GM12878 (cell line): ENCODE results near the gene AURKA.

ENCODE experiments used
- CTCF ChIP-seq, 3 experiments: IDR thresholded peaks in 2 of 3; conservative IDR thresholded peaks in 1 of 3; 2 replicates each; pipeline ENCODE4 v1.5.1; 2011; ENCODE audit warnings: low read depth in 3 of 3, low read length in 3 of 3, mild to moderate bottlenecking in 3 of 3, control low read depth in 2 of 3, moderate library complexity in 2 of 3, inconsistent platforms in 1 of 3, mixed read lengths in 1 of 3; ENCODE audit not compliant: control insufficient read depth in 2 of 3, insufficient read depth in 1 of 3; ENCODE audit errors: extremely low read depth in 1 of 3
- EP300 ChIP-seq, 2 experiments: fragments of 150-350 bp in 1 of 2; IDR thresholded peaks; 2 replicates each; pipeline ENCODE4 v1.6.1; 2011 to 2012; ENCODE audit warnings: low read depth in 2 of 2, low read length in 2 of 2, borderline replicate concordance in 1 of 2, improper control_type of control experiment in 1 of 2, inconsistent platforms in 1 of 2; ENCODE audit not compliant: control insufficient read depth in 1 of 2
- EZH2 ChIP-seq: IDR thresholded peaks from 2 replicates; pipeline ENCODE4 v1.6.1; 2012; ENCODE audit warnings: low read depth, mild to moderate bottlenecking, control low read depth, inconsistent platforms, low read length, borderline replicate concordance; ENCODE audit not compliant: control insufficient read depth
- JUND ChIP-seq: IDR thresholded peaks from 2 replicates; pipeline ENCODE4 v1.6.1; 2012; ENCODE audit warnings: low read depth, mild to moderate bottlenecking, low read length, improper control_type of control experiment, moderate library complexity
- POLR2AphosphoS5 ChIP-seq: IDR thresholded peaks from 2 replicates; pipeline ENCODE4 v1.6.1; 2011; ENCODE audit warnings: mild to moderate bottlenecking, low read length, inconsistent platforms
- TBL1XR1 ChIP-seq: IDR thresholded peaks from 2 replicates; pipeline ENCODE4 v1.6.1; 2012; ENCODE audit warnings: low read depth, low read length, improper control_type of control experiment
- ZSCAN29 ChIP-seq: fragments of 450-650 bp; IDR thresholded peaks from 2 replicates; pipeline ENCODE4 v1.6.1; 2017; ENCODE audit warnings: mild to moderate bottlenecking, moderate library complexity
- TF ChIP-seq, protein P1 (sequence below): fragments of 450-650 bp; formaldehyde crosslinking; IDR thresholded peaks from 2 replicates; pipeline ENCODE4 v1.5.0; 2022; ENCODE audit warnings: mild to moderate bottlenecking, missing genetic modification characterization

DNA sequence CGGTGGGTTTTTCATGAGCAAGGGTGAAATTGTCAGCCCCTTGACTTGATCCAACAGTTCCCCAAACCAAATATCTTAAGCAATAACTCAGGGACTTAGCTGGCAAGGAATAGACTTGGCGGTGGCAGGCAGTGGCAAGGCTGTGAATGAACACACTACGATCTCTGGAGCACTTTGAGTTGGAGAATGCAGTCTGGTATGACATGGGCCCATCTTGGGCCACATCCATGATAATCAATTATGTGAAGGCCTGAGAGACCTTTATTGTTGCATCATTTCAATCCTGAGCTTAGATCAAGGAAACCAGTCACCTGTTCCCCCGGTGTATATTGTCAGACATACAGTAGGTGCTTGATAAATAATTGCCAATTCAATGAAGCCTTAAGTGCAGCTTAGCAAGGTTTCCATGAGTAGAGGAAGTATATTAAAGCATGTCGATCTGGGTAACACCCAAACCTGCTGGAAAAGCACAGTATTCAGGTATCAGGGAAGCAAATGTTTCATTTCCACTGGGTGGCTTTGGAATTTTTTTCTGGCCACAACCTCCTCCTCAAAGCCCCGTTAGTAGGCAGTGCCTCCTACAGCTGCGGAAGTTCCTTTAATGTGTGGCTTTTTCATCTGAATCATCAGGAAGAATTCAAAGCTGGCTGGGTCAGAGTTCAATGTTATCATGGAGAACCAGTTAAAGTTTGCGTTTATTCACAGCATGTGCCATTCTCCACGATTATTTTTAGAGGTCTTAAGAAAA is 30.2 kb upstream of the AURKA start:
- TF ChIP-seq JUND = no peak
- TF ChIP-seq EP300 (IDR thresholded peaks at IDR 0.05; ENCODE audit: borderline replicate concordance in 1 of 2, control insufficient read depth in 1 of 2, low read depth in 2 of 2, low read length in 2 of 2) = no peak
- TF ChIP-seq POLR2AphosphoS5 = no peak
- no peak for TF ChIP-seq CTCF (IDR thresholded peaks at IDR 0.05 in 2 of 3, conservative IDR thresholded peaks at IDR 0.05 in 1 of 3; ENCODE audit: control insufficient read depth in 2 of 3, extremely low read depth in 1 of 3, insufficient read depth in 1 of 3, low read depth in 3 of 3, low read length in 3 of 3)
- no peak for TF ChIP-seq ZSCAN29
- no peak for TF ChIP-seq EZH2
- TF ChIP-seq, protein P1, sequence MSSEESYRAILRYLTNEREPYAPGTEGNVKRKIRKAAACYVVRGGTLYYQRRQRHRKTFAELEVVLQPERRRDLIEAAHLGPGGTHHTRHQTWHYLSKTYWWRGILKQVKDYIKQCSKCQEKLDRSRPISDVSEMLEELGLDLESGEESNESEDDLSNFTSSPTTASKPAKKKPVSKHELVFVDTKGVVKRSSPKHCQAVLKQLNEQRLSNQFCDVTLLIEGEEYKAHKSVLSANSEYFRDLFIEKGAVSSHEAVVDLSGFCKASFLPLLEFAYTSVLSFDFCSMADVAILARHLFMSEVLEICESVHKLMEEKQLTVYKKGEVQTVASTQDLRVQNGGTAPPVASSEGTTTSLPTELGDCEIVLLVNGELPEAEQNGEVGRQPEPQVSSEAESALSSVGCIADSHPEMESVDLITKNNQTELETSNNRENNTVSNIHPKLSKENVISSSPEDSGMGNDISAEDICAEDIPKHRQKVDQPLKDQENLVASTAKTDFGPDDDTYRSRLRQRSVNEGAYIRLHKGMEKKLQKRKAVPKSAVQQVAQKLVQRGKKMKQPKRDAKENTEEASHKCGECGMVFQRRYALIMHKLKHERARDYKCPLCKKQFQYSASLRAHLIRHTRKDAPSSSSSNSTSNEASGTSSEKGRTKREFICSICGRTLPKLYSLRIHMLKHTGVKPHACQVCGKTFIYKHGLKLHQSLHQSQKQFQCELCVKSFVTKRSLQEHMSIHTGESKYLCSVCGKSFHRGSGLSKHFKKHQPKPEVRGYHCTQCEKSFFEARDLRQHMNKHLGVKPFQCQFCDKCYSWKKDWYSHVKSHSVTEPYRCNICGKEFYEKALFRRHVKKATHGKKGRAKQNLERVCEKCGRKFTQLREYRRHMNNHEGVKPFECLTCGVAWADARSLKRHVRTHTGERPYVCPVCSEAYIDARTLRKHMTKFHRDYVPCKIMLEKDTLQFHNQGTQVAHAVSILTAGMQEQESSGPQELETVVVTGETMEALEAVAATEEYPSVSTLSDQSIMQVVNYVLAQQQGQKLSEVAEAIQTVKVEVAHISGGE (CRISPR knock-in tag) = no peak
- TF ChIP-seq TBL1XR1 = no peak
